ENCODE measurements around the gene HIF3A.

- TF ChIP-seq CTCF (IDR thresholded peaks at IDR 0.05) = no peak
- TF ChIP-seq ZFX (IDR thresholded peaks at IDR 0.05; ENCODE audit: borderline replicate concordance) = no peak
Observed at GRCh38 chr19:46256855-46257254, 40.0 kb upstream of the HIF3A start.
